HEK293 (cell line): ENCODE results near the gene SERGEF.

Experiments used
- CTCF ChIA-PET: fragments of 350-600 bp; formaldehyde crosslinking; extraction: SDS; loops from one replicate; lab custom pipeline; 2021; ENCODE audit warnings: antibody characterized with exemption; lab: Yijun Ruan, JAX
- POLR2A ChIA-PET: fragments of 300-600 bp; formaldehyde crosslinking; extraction: SDS; loops from one replicate; lab custom pipeline; 2020; ENCODE audit warnings: antibody characterized with exemption, inconsistent platforms; lab: Yijun Ruan, JAX
- H3K27ac ChIP-seq: fragments of 200-500 bp; sonication (Bioruptor generic); 2 replicates; pipeline ENCODE4 v1.5.1; 2014; ENCODE audit warnings: low read depth, low read length, control low read depth, inconsistent platforms; ENCODE audit errors: extremely low read depth
- H3K36me3 ChIP-seq, 2 experiments: fragments of 200-500 bp in 1 of 2; sonication (Bioruptor generic) in 1 of 2; 1 replicate in 1 of 2; 2 replicates in 1 of 2; pipeline ENCODE4 v1.5.1; 2014 to 2017; ENCODE audit warnings: inconsistent platforms in 2 of 2, low read length in 2 of 2; ENCODE audit not compliant: control insufficient read depth in 2 of 2, insufficient read depth in 1 of 2
- H3K4me1 ChIP-seq: fragments of 200-500 bp; sonication (Bioruptor generic); 2 replicates; pipeline ENCODE4 v1.5.1; 2014; ENCODE audit warnings: mild to moderate bottlenecking, low read length, inconsistent platforms; ENCODE audit not compliant: control insufficient read depth, insufficient read depth
- H3K4me3 ChIP-seq: 2 replicates; pipeline ENCODE4 v1.5.1; 2011; ENCODE audit warnings: low read depth, mild to moderate bottlenecking, control low read depth, low read length, moderate library complexity
- H3K9me3 ChIP-seq: fragments of 200-500 bp; sonication (Bioruptor generic); 2 replicates; pipeline ENCODE4 v1.5.1; 2014; ENCODE audit warnings: low read depth, low read length, inconsistent platforms; ENCODE audit not compliant: control insufficient read depth, insufficient read depth
- BCL6B ChIP-seq: fragments of 450-650 bp; formaldehyde crosslinking; IDR thresholded peaks from 2 replicates; pipeline ENCODE4 v1.5.1; 2017; ENCODE audit warnings: missing biosample characterization, missing genetic modification characterization
- KLF17 ChIP-seq: fragments of 450-650 bp; formaldehyde crosslinking; IDR thresholded peaks from 2 replicates; pipeline ENCODE4 v1.5.1; 2016; ENCODE audit warnings: missing biosample characterization, missing genetic modification characterization
- MYNN ChIP-seq: fragments of 450-650 bp; formaldehyde crosslinking; IDR thresholded peaks from 2 replicates; pipeline ENCODE4 v1.5.1; 2016; ENCODE audit warnings: missing biosample characterization, missing genetic modification characterization, borderline replicate concordance
- MZF1 ChIP-seq: fragments of 450-650 bp; formaldehyde crosslinking; IDR thresholded peaks from 2 replicates; pipeline ENCODE4 v1.5.1; 2017; ENCODE audit warnings: missing biosample characterization, missing genetic modification characterization, borderline replicate concordance
- PBX3 ChIP-seq: sonication (generic); formaldehyde crosslinking; IDR thresholded peaks from 2 replicates; pipeline ENCODE4 v1.8.1; 2022; ENCODE audit warnings: mild to moderate bottlenecking, moderate library complexity, missing genetic modification reagents
- RBAK ChIP-seq: fragments of 450-650 bp; formaldehyde crosslinking; IDR thresholded peaks from 2 replicates; pipeline ENCODE4 v1.5.1; 2016; ENCODE audit warnings: missing biosample characterization, missing genetic modification characterization
- REST ChIP-seq: fragments of 450-650 bp; formaldehyde crosslinking; IDR thresholded peaks from 2 replicates; pipeline ENCODE4 v1.5.1; 2016; ENCODE audit warnings: missing biosample characterization, missing genetic modification characterization
- ZBTB17 ChIP-seq: fragments of 450-650 bp; formaldehyde crosslinking; IDR thresholded peaks from 2 replicates; pipeline ENCODE4 v1.5.1; 2016; ENCODE audit warnings: missing biosample characterization, missing genetic modification characterization
- ZFP69B ChIP-seq: fragments of 450-650 bp; formaldehyde crosslinking; IDR thresholded peaks from 2 replicates; pipeline ENCODE4 v1.5.1; 2016; ENCODE audit warnings: missing biosample characterization, missing genetic modification characterization
- ZIC2 ChIP-seq: fragments of 450-650 bp; formaldehyde crosslinking; IDR thresholded peaks from 2 replicates; pipeline ENCODE4 v1.5.1; 2016; ENCODE audit warnings: missing biosample characterization, missing genetic modification characterization
- ZNF10 ChIP-seq: fragments of 450-650 bp; formaldehyde crosslinking; IDR thresholded peaks from 2 replicates; pipeline ENCODE4 v1.5.1; 2017; ENCODE audit warnings: missing biosample characterization, missing genetic modification characterization
- ZNF24 ChIP-seq: fragments of 450-650 bp; formaldehyde crosslinking; IDR thresholded peaks from 2 replicates; pipeline ENCODE4 v1.5.1; 2016; ENCODE audit warnings: missing biosample characterization, missing genetic modification characterization
- ZNF350 ChIP-seq: fragments of 450-650 bp; formaldehyde crosslinking; IDR thresholded peaks from 2 replicates; pipeline ENCODE4 v1.5.0; 2017; ENCODE audit warnings: missing biosample characterization, mild to moderate bottlenecking, missing genetic modification characterization
- ZNF488 ChIP-seq: fragments of 450-650 bp; formaldehyde crosslinking; IDR thresholded peaks from 2 replicates; pipeline ENCODE4 v1.5.1; 2016; ENCODE audit warnings: missing biosample characterization, missing genetic modification characterization
- ZNF501 ChIP-seq: fragments of 450-650 bp; formaldehyde crosslinking; IDR thresholded peaks from 2 replicates; pipeline ENCODE4 v1.5.1; 2016; ENCODE audit warnings: missing biosample characterization, missing genetic modification characterization
- ZNF513 ChIP-seq: fragments of 450-650 bp; IDR thresholded peaks from 2 replicates; pipeline ENCODE4 v1.5.1; 2018; ENCODE audit warnings: missing biosample characterization, missing genetic modification characterization
- ZNF585B ChIP-seq: fragments of 450-650 bp; formaldehyde crosslinking; IDR thresholded peaks from 2 replicates; pipeline ENCODE4 v1.5.1; 2016; ENCODE audit warnings: missing biosample characterization, missing genetic modification characterization
- ZNF664 ChIP-seq: fragments of 450-650 bp; formaldehyde crosslinking; IDR thresholded peaks from 2 replicates; pipeline ENCODE4 v1.5.1; 2016; ENCODE audit warnings: missing biosample characterization, missing genetic modification characterization
- ZSCAN23 ChIP-seq: fragments of 450-650 bp; formaldehyde crosslinking; IDR thresholded peaks from 2 replicates; pipeline ENCODE4 v1.5.1; 2016; ENCODE audit warnings: missing biosample characterization, missing genetic modification characterization
- ZSCAN5A ChIP-seq: fragments of 450-650 bp; formaldehyde crosslinking; IDR thresholded peaks from 2 replicates; pipeline ENCODE4 v1.5.1; 2016; ENCODE audit warnings: missing biosample characterization, missing genetic modification characterization

The SERGEF gene

GRCh38 chr11:17827006-17827405, 185.8 kb downstream of the SERGEF start:
- Histone ChIP-seq H3K27ac (no peak overlapping the region), H3K9me3 (no peaks in the 10 kb centered on the region), H3K4me1 (no peaks in the 10 kb centered on the region), H3K36me3 (no peaks in the 10 kb centered on the region), H3K4me3 (no peak overlapping the region)
- POLR2A ChIA-PET, result no interaction called here
- TF ChIP-seq ZSCAN23, result no peak
- TF ChIP-seq ZNF664, result no peak
- TF ChIP-seq ZSCAN5A (tag by site-specific recombination), result no peak
- no peak for TF ChIP-seq ZNF10 (tag by site-specific recombination)
- no peak for TF ChIP-seq PBX3 (CRISPR knock-in tag)
- TF ChIP-seq REST (tag by site-specific recombination), result no peak
- TF ChIP-seq ZBTB17 (tag by site-specific recombination), result no peak
- no peak for TF ChIP-seq ZNF24 (tag by site-specific recombination)
- CTCF ChIA-PET, result interaction anchor here (0.6 to 3.5 kb wide), 11 partner anchors 8 to 98 kb away, joined by 3 to 20 read pairs (median 5); no protein-coding TSS in a partner anchor

GRCh38 chr11:17822401-17822781, 190.5 kb downstream of the SERGEF start:
- no peak for TF ChIP-seq ZNF585B (tag by site-specific recombination)
- TF ChIP-seq ZIC2, result no peak
- TF ChIP-seq ZFP69B (tag by site-specific recombination), result no peak
- TF ChIP-seq MZF1 (tag by site-specific recombination), result no peak
- no peak for TF ChIP-seq KLF17 (tag by site-specific recombination)
- TF ChIP-seq ZNF350 (tag by site-specific recombination), result no peak
- no peak for TF ChIP-seq ZNF488 (tag by site-specific recombination)
- TF ChIP-seq MYNN (tag by site-specific recombination), result no peak
- no peak for TF ChIP-seq ZNF501
- TF ChIP-seq BCL6B (tag by site-specific recombination), result no peak
- TF ChIP-seq ZNF513, result no peak
- TF ChIP-seq RBAK, result no peak
- TF ChIP-seq, all 188 proteins: peak for 0
- no peaks in the 10 kb centered on the region for H3K4me1 ChIP-seq
- no peaks in the 10 kb centered on the region for H3K9me3 ChIP-seq
- H3K36me3 ChIP-seq, result no peaks in the 10 kb centered on the region
- POLR2A ChIA-PET, result no interaction called here
- no peak overlapping the region for H3K27ac ChIP-seq
- CTCF ChIA-PET, result no interaction called here
- no peak overlapping the region for H3K4me3 ChIP-seq
